ENCODE measurements around the gene ULK4. TPM values are rescaled to one million over a fixed set of nuclear protein-coding genes. Genes with fewer than 3 reads are reported as not detected.

ULK4 gene
- total and polyA plus RNA-seq, 2 of the 8 experiments (the other 6 are each of a cell fraction or from before 2014, with no cell fraction given) = 3.0 to 10.8 TPM

- Histone ChIP-seq H2AFZ (ENCODE audit: low read length) (no peak overlapping the region), H3K4ac (replicated peaks; ENCODE audit: insufficient read length, low read depth, low read length) (no peak overlapping the region), H3K27ac (ENCODE audit: low read depth, low read length) (no peak overlapping the region), H3K9ac (replicated peaks in 1 of 4; ENCODE audit: extremely low read depth in 1 of 4, low read depth in 3 of 4, low read length in 3 of 4) (no peak overlapping the region), H4K5ac (ENCODE audit: insufficient read length, low read depth, low read length) (no peak overlapping the region), H3K4me3 (ENCODE audit: extremely low read depth in 1 of 4, insufficient read depth in 2 of 4, low read depth in 3 of 4, low read length in 4 of 4) (no peak overlapping the region), H3K56ac (replicated peaks; ENCODE audit: insufficient read length, low read depth, low read length) (no peak overlapping the region), H2AK5ac (ENCODE audit: low read depth, low read length) (no peak overlapping the region; the same call in 1 of the 2 replicates), H3K14ac (ENCODE audit: insufficient read length) (no peak overlapping the region), H4K8ac (ENCODE audit: extremely low read depth, insufficient read depth, low read length) (no peak overlapping the region), H3K18ac (ENCODE audit: extremely low read depth, low read length) (no peak overlapping the region), H3K23me2 (ENCODE audit: low read depth, low read length) (no peaks in the 10 kb centered on the region), H3K4me2 (ENCODE audit: insufficient read depth in 1 of 2, low read depth in 2 of 2, low read length in 2 of 2) (no peak overlapping the region), H3K36me3 (ENCODE audit: control insufficient read depth in 2 of 4, insufficient read depth in 4 of 4, low read length in 3 of 4) (no peaks in the 10 kb centered on the region), H4K20me1 (replicated peaks in 1 of 2; ENCODE audit: control insufficient read depth in 1 of 2, insufficient read depth in 2 of 2, low read length in 2 of 2) (no peaks in the 10 kb centered on the region), H2BK20ac (ENCODE audit: low read length) (no peak overlapping the region), H2BK15ac (ENCODE audit: low read length) (no peak overlapping the region), H3K23ac (ENCODE audit: insufficient read length) (no peak overlapping the region), H3K9me3 (ENCODE audit: insufficient read depth in 2 of 2, low read depth in 1 of 2, low read length in 1 of 2) (no peaks in the 10 kb centered on the region), H3K27me3 (replicated peaks in 1 of 4; ENCODE audit: control insufficient read depth in 3 of 4, extremely low read depth in 1 of 4, insufficient read depth in 3 of 4, low read length in 3 of 4) (no peaks in the 10 kb centered on the region), H3K79me1 (ENCODE audit: low read depth, low read length) (no peaks in the 10 kb centered on the region), H2BK5ac (ENCODE audit: low read depth, low read length) (no peak overlapping the region), H2BK12ac (ENCODE audit: low read depth, low read length) (no peak overlapping the region), H4K91ac (replicated peaks; ENCODE audit: insufficient read length, low read length) (no peak overlapping the region), H3K79me2 (ENCODE audit: control insufficient read depth in 1 of 2, insufficient read depth in 2 of 2, low read length in 2 of 2) (no peaks in the 10 kb centered on the region), H3K4me1 (replicated peaks in 1 of 4; ENCODE audit: control insufficient read depth in 3 of 4, insufficient read depth in 4 of 4, low read length in 3 of 4) (peaks cover 0 to 4% (median 0%) of the 10 kb centered on the region in 4 experiments; a peak in 2 of 7 replicates), H2BK120ac (replicated peaks; ENCODE audit: low read depth, low read length) (no peak overlapping the region)
- no peak for DNase-seq (ENCODE audit: low read depth in 1 of 2, low spot score in 2 of 2)
- ChIA-PET POLR2A (ENCODE audit: partially characterized antibody) (interaction anchor here (1.0 kb wide), 1 partner anchor 17 kb away, joined by 4 read pairs; no protein-coding TSS in a partner anchor), CTCF (ENCODE audit: partially characterized antibody) (no interaction called here)
- TF ChIP-seq RNF2 (IDR thresholded peaks at IDR 0.05; ENCODE audit: borderline replicate concordance, low read depth, low read length, missing control alignments, poor library complexity, severe bottlenecking) (no peak), SUZ12 (IDR thresholded peaks at IDR 0.05; ENCODE audit: low read length) (no peak), FOSL1 (IDR thresholded peaks at IDR 0.05; ENCODE audit: insufficient read depth, low read depth, low read length) (no peak), SIRT6 (IDR thresholded peaks at IDR 0.05; ENCODE audit: low read length) (no peak), NANOG (IDR thresholded peaks at IDR 0.05; ENCODE audit: insufficient read depth, low read depth, low read length, poor library complexity, severe bottlenecking) (no peak), TEAD4 (IDR thresholded peaks at IDR 0.05; ENCODE audit: low read depth, low read length) (no peak)
- WGBS, 2 experiments (ENCODE audit: extremely low coverage in 1 of 2, insufficient coverage in 1 of 2, insufficient read length in 1 of 2, insufficient replicate concordance in 2 of 2, low coverage in 1 of 2, low lambda C conversion rate in 2 of 2, missing lambda C conversion rate in 1 of 2) = 91% methylated on average over 2 of the region's 2 CpGs; no CpG with 5 or more reads in 1 of the 2 experiments
- FAIRE-seq = no peak
Measured at GRCh38 chr3:41490360-41490759, 471.5 kb downstream of the ULK4 start.

Measured in H1 (cell line).